ENCODE measurements around the gene MAP4K3.

DNA sequence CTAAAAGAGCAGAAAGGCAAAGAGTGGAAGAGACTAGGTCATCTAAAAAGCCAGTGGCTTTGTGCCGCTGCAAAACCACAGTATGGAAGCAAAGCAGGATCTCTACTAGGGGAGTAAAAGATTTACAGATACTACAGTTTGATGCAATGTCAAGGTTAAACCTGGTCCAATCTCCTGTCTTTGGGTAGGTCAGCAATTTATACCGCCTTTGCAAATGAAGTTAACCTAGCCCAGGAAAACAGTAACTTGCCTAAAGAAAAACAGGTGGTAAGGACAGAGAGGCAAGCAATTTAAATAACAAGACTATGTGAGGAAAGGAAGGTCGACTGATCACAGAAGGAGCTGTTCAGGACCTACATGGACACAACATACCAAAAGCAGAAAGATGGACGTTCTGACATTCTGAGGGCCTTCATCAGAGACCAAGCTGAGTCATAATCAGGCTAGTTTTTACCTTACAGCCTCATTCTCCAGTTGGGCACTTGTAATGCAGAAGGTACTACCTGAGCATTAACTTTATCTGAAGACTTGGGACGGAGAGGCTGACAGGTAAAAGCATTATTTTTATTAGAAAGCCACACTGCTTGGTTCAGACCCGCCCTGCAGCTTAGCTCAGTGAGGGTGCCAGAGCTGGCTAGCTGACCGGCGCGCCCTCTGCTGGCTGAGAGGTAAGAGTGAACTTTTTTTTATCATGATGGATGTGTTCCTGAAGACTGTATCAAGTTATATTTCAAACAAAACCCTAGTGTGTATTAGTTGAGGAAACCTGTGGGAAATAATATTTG, 209.3 kb downstream of the MAP4K3 start:
- TF ChIP-seq, protein P1, sequence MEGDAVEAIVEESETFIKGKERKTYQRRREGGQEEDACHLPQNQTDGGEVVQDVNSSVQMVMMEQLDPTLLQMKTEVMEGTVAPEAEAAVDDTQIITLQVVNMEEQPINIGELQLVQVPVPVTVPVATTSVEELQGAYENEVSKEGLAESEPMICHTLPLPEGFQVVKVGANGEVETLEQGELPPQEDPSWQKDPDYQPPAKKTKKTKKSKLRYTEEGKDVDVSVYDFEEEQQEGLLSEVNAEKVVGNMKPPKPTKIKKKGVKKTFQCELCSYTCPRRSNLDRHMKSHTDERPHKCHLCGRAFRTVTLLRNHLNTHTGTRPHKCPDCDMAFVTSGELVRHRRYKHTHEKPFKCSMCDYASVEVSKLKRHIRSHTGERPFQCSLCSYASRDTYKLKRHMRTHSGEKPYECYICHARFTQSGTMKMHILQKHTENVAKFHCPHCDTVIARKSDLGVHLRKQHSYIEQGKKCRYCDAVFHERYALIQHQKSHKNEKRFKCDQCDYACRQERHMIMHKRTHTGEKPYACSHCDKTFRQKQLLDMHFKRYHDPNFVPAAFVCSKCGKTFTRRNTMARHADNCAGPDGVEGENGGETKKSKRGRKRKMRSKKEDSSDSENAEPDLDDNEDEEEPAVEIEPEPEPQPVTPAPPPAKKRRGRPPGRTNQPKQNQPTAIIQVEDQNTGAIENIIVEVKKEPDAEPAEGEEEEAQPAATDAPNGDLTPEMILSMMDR (conservative IDR thresholded peaks at IDR 0.05; ENCODE audit: low read depth, low read length): peak; percentile 94
- TF ChIP-seq EZH2 (IDR thresholded peaks at IDR 0.05; ENCODE audit: low read length, unreplicated experiment) (no peak), EZH2phosphoT487 (IDR thresholded peaks at IDR 0.05; ENCODE audit: borderline replicate concordance, low read length) (no peak)

Data from PC-3 (cell line).